Hematopoietic multipotent progenitor cell treated with erythropoietin and hydrocortisone succinate and interleukin-3 and kit ligand, for 6 days (in vitro differentiated cells): Measurements from ENCODE around the gene NEGR1.

Source experiments
- DNase-seq: peaks from one replicate; pipeline ENCODE4 v3.0.0-alpha.2; 2015

NEGR1 gene

GRCh38 chr1:72015006-72015405 is 267.3 kb downstream of the NEGR1 start:
- no peak for DNase-seq

DNA sequence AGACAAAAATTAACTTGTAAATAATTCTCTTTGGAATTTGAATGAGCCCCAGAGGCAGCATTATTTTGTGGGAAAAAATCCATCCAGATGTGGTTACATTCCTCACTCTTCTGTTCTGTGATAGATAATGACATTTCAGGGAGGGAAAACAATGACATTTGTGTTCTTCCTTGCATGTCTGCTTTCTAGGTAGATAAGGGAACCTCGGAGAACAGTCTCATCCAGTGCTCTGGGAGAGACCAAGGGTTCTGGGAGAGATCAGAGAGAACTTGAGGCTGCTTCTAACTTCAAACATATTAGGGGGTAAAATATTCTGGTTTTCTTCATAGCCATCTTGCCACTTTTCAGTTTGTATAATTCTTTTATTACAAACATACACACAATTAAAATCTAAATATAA is 269.2 kb downstream of the NEGR1 start:
- DNase-seq, result no peak

DNA sequence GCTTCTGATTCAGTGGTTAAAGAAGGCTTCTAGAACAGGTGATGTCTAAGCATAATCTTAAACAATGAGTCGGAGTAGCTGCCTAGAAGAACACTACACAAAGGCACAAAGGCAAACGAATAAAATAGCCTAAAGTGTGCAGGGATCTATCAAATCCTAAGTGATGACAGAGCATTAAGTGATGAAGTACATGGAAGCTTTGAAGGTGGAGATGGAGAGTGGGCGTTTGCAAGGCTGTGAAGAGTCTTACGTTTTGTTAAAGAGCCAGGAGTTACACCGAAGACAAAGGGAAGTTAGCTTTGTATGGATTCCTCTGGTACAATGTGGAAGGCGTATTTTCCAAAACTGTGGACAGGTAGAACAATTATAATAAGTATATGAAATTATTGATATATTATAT is 270.6 kb downstream of the NEGR1 start:
- no peak for DNase-seq

DNA sequence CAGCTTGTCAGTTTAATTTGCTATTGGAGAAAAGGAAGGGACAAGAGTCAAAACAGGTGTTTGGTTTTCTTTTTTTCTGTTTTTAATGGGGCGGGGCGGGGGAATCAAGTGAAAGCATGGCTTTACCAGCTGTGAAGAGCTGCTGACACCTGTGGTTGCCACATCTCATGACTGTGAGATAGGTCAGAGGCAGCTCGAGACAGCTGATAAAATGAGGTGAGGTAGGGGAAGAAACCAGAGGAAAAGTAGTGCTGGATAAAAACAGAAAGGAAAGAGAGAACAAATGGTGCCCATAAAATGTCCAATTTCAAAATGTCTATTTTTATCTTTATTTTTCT is 272.3 kb downstream of the NEGR1 start:
- no peak for DNase-seq

DNA sequence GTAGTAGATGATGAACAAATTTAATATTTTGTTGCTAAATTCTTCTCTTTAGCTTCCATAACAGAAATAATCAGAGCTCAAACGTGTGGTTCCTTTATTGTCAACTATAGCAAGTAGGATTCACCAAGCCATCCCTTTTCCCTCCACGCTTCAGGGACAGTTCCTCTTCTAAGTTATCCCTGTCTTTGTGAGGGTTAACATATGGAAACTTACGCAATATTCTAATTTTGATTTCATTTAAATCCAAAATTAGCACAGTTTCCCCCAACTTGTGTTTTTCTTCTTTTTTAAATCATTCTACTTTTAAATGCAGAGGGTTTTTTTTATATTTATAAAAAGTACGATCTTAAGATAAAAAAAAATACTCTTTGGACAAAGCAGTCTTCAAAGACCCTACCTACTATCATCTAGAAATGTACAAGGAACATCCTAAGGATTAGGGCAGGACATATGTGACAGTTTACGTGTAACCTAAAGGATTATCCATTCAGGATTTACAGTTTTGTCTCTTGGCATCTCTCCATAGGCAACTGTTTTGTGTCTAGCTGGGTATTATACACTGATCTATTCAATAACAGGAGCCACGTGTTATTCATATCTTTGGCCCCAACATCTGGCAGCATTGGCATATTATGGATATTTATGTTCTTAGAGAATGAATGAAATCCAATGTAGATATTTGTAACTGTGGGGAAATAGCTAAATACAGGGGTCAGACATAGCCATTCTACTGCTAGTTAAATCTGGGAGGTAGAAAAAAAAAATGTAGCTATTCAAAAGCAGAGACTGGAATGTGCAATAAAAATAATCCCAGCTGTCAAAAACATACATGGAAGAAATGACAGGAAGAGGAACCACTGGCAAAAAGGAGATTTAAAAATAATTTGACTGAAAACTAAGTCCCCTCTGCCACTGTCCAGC is 272.9 kb downstream of the NEGR1 start:
- DNase-seq, result no peak

- no peak for DNase-seq
Measured at GRCh38 chr1:72007312-72007711, 275.0 kb downstream of the NEGR1 start.

- DNase-seq, result no peak
Measured at GRCh38 chr1:72006092-72006491, 276.2 kb downstream of the NEGR1 start.

- no peak for DNase-seq
Measured at GRCh38 chr1:72003092-72003491, 279.2 kb downstream of the NEGR1 start.

DNA sequence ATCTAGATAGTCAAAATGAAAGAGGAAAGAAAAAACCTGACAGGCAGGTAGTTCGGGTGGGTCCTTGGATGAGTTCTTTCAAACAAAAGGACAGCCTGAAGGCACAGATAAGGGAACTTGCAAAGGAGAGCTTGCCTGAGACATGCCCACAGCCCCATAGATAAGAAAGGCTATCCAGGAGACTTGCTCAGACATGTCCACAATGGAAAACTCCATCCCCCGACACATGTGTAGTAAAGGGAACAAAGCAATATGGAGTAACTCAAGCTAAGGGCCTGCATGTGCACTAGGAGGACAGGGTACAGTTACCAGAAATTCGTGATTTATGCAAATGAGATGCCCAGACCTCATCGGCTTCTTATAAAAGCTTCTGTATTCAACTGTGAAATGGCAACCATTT is 281.5 kb downstream of the NEGR1 start:
- peak; percentile 87 for DNase-seq

DNA sequence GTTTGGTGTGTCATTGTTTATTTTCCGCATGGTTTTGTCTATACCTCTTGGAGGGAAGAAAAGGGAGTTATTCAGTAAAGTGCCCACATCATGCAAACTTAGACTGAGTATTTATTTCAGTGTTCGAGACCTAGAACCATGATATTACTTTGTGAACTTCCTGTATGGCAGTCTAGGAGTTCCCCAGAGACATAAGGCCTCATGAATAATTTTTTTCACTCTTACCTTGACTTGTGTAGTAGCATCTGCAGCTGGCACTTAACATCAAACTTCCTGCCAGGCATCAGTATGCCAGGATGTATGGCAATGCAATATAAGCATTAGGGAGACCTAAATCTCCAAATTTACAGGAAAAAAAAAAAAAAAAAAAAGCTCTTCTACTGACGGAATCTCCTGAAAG is 287.7 kb downstream of the NEGR1 start:
- no peak for DNase-seq

DNA sequence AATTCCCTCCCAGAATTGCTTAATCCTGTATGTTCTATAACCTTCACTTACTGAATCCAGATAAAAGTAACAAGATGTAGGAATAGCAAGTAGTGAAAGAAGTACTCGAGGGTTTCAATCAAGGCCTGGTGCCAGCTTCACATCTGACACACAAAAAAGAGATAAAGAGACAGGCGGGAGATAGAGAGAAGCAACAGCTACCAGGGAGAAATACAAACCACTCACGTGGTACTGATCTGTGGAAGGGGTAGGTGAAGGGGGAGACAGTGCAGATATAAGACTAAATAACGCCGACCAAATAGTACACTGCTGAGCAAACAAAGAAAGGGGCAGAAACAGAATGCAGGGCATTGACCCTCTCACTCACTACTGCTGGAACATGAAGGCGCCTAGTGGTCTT is 295.2 kb downstream of the NEGR1 start:
- DNase-seq, result no peak

GRCh38 chr1:71986160-71986559 is 296.2 kb downstream of the NEGR1 start:
- DNase-seq, result no peak

DNA sequence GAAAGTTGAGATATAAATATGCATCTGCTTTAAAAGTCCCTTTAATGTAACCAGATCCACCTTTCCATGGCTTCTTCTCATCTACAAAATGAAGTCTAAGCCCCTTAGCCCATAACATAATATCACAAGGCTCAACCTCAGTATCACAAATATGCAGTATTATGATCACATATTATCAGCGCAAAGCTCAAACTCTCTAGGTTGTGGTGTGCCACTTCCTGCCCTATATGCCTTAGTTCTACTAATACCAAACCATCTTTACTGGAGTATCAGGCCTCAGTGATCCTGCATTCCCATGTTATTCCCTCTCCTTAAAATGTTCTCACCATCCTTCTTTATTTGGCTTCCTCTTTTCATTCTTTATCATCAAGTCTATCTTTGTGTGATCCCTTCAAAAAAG is 301.8 kb downstream of the NEGR1 start:
- DNase-seq, result peak; percentile 3

DNA sequence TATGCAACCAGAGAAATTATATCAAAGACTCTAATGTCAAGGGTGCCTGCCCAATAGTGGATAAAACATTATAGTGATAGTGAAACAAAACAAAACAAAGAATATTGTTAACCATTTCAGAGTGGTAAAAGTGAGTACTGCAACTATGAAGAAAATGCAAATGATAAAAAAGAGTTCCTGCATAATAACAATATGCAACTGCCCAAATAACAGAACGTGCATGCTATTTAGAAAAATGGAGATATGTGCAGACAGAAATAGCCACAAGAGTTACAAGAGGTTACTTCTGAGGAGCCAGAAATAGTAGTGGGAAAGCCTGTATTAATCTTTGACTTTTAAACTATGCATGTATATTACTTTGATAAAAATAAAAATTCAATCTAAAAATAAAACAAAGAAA is 302.5 kb downstream of the NEGR1 start:
- no peak for DNase-seq

GRCh38 chr1:71967670-71968069 is 314.7 kb downstream of the NEGR1 start:
- DNase-seq, result peak; percentile 7

DNA sequence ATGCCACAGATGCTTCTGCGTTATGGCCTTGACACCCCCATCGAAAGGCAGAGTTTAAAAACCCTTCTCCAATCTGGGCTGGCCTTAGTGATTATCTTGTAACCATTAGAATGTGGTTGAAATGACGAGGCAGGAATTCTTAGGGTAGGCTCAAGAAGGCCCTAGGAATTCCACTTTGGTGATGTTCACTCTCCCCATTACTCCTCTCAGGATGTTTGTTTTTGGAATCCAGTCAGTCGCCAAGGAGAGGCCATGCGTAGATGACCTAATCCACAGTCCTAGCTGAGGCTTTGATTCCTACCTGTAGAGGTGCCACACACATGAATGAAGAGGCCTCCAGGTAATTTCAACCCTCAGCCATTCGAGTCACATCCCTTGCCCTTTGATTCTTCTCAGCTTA is 318.2 kb downstream of the NEGR1 start:
- no peak for DNase-seq

DNA sequence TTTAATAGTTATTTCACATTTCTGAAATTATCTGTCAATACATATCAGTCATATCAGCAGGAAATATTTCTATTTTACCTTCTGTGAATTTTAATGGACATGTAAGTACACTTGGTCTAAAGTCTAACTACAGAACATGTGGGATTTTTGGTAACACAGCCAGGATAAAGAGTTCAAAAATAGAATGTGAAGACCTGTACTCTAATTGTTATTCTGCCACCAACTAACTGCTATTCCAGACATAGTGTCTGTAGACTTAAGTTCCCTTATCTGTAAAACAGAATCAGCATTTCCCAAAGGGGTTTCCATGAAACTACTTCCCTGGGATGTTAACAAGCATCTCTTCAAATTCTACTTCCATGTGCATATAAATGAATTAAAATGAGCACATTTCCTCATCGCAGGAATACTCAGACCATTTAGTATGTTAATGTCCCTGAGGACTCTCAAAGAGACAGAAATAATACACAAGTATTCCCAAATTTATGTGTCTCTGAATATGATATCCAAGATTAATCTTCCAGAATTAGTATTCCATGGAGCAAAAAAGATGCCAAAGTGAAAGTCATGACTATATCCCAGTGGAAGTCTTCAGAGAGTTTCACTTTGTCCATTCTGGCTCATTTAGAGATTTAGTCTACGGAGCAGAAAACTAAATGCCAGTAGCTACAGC is 325.6 kb downstream of the NEGR1 start:
- no peak for DNase-seq

GRCh38 chr1:71950579-71950978 is 331.8 kb downstream of the NEGR1 start:
- DNase-seq, result no peak

DNA sequence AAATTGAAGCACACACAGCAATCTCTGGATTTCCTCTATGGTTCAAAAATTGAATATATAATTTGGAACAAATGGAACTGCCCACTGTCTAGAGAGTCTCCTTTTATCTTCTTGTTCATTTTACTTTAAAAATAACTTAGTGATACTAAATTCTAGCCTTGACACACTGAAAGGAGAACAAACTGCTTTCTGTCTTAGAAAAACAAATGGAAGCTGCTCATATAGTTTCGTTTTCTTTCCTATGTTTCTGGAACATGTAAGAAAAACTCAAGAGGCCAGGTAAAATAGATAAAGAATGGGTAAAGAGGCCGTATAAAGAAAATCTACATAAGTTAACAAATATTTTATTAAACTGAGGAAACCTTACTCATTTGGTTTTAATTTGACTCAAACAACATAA is 332.7 kb downstream of the NEGR1 start:
- DNase-seq, result no peak

DNA sequence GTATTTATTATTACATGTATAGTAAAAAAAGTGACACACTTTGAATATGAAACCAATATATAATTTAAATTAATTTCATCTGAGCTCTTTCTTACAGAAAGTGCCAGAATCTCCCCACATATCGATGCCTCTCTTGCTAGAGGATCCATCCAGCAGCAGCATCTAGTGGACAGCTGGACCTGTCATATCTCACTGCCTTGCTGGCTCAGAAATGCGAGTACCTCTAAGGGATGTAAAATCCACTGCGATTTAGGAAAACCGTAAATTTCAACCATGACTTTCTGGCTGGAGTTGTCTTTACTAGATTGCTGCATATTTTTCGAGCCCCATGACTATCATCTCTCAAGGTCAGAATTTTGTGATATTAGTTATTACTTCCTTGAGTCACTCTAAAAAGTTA is 333.8 kb downstream of the NEGR1 start:
- DNase-seq, result no peak

- DNase-seq, result no peak
Measured at GRCh38 chr1:71944006-71944405, 338.3 kb downstream of the NEGR1 start.

- no peak for DNase-seq
Measured at GRCh38 chr1:71940261-71940660, 342.1 kb downstream of the NEGR1 start.

DNA sequence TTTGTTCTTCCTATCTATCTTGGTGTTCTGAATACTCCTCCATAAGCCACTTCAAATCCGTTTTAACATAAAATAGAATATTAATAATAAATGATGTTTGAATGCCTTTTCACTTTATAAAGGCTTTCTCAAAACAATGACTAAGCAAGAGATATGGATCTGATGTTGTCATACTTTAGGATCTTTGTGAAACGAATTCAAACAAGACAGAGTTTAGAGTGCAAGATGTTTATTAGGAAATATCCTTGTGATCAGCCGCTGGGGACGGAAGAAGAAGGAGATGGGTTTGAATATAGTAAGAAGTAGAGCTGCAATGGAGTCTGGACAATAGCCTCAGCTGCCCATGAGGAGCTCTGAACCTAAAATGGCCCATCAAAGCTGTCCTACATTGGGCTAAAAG is 351.8 kb downstream of the NEGR1 start:
- peak; percentile 27 for DNase-seq

- DNase-seq, result no peak
Measured at GRCh38 chr1:71921935-71922559, 360.3 kb downstream of the NEGR1 start.
